Fibroblast of peridontal ligament (primary cell): ENCODE results near the gene PIGS.

Experiments
- DNase-seq: peaks from one replicate; pipeline ENCODE4 v3.0.0-alpha.2; 2010; ENCODE audit errors: extremely low read depth

Gene PIGS

GRCh38 chr17:28550858-28551257 lies 20.5 kb downstream of the PIGS start:
- DNase-seq, result no peak

- no peak for DNase-seq
Observed at GRCh38 chr17:28549236-28550132, 21.8 kb downstream of the PIGS start.

- no peak for DNase-seq
Observed at GRCh38 chr17:28548417-28549130, 22.8 kb downstream of the PIGS start.

- peak; percentile 60 for DNase-seq
Observed at GRCh38 chr17:28547623-28548416, 23.5 kb downstream of the PIGS start.

GRCh38 chr17:28547096-28547622 lies 24.2 kb downstream of the PIGS start:
- DNase-seq, result no peak

- no peak for DNase-seq
Observed at GRCh38 chr17:28545787-28546415, 25.4 kb downstream of the PIGS start.

- no peak for DNase-seq
Observed at GRCh38 chr17:28545141-28545503, 26.2 kb downstream of the PIGS start.

- no peak for DNase-seq
Observed at GRCh38 chr17:28544402-28545140, 26.8 kb downstream of the PIGS start.

- no peak for DNase-seq
Observed at GRCh38 chr17:28541439-28541838, 29.9 kb downstream of the PIGS start.

GRCh38 chr17:28540231-28540630 lies 31.1 kb downstream of the PIGS start:
- DNase-seq, result no peak

- no peak for DNase-seq
Observed at GRCh38 chr17:28538296-28538895, 32.9 kb downstream of the PIGS start.

GRCh38 chr17:28537219-28537610 lies 34.1 kb downstream of the PIGS start:
- no peak for DNase-seq

GRCh38 chr17:28536532-28537218 lies 34.6 kb downstream of the PIGS start:
- DNase-seq, result no peak

- DNase-seq, result no peak
Observed at GRCh38 chr17:28534740-28535375, 36.5 kb downstream of the PIGS start.

GRCh38 chr17:28533091-28533807 lies 38.1 kb downstream of the PIGS start:
- no peak for DNase-seq

- DNase-seq, result no peak
Observed at GRCh38 chr17:28532050-28532960, 39.0 kb downstream of the PIGS start.

- DNase-seq, result no peak
Observed at GRCh38 chr17:28530926-28531325, 40.4 kb downstream of the PIGS start.

GRCh38 chr17:28530250-28530649 lies 41.1 kb downstream of the PIGS start:
- DNase-seq, result no peak
